Measurements from ENCODE around the gene STX8.
A peak's percentile ranks its signal among the peaks of the same experiment; 100 is the strongest.

STX8 gene

GRCh38 chr17:9346296-9346926, 229.2 kb downstream of the STX8 start:
- ChIA-PET POLR2A (no interaction called here), CTCF (interaction anchor here (1.1 kb wide), 1 partner anchor 11 kb away, joined by 3 read pairs; no protein-coding TSS in a partner anchor)
- H3K4me3 ChIP-seq (ENCODE audit: low read depth, low read length), result no peak overlapping the region
- no peaks in the 10 kb centered on the region; the same call in 1 of the 2 replicates for H3K4me1 ChIP-seq (ENCODE audit: control insufficient read depth, insufficient read depth, low read length)
- H3K27ac ChIP-seq (ENCODE audit: extremely low read depth, low read depth, low read length), result no peak overlapping the region
- H3K9me3 ChIP-seq (ENCODE audit: control insufficient read depth, insufficient read depth, low read depth, low read length), result no peaks in the 10 kb centered on the region
- peak; percentile 58 for TF ChIP-seq GLIS1 (tag by site-specific recombination; IDR thresholded peaks at IDR 0.05)
- TF ChIP-seq ZNF23 (tag by site-specific recombination; IDR thresholded peaks at IDR 0.05; ENCODE audit: borderline replicate concordance), result no peak
- no peak for TF ChIP-seq ZNF473 (tag by site-specific recombination; IDR thresholded peaks at IDR 0.05)
- TF ChIP-seq ZIC2 (tag by site-specific recombination; IDR thresholded peaks at IDR 0.05), result peak; percentile 79
- no peak for TF ChIP-seq ZNF658 (tag by site-specific recombination; IDR thresholded peaks at IDR 0.05)
- no peaks in the 10 kb centered on the region for H3K36me3 ChIP-seq (ENCODE audit: control insufficient read depth in 2 of 2, insufficient read depth in 1 of 2, low read length in 2 of 2)

- Histone ChIP-seq H3K27ac (ENCODE audit: extremely low read depth, low read depth, low read length) (no peak overlapping the region), H3K4me3 (ENCODE audit: low read depth, low read length) (no peak overlapping the region), H3K9me3 (ENCODE audit: control insufficient read depth, insufficient read depth, low read depth, low read length) (no peaks in the 10 kb centered on the region), H3K36me3 (ENCODE audit: control insufficient read depth in 2 of 2, insufficient read depth in 1 of 2, low read length in 2 of 2) (no peaks in the 10 kb centered on the region), H3K4me1 (ENCODE audit: control insufficient read depth, insufficient read depth, low read length) (no peaks in the 10 kb centered on the region; the same call in 1 of the 2 replicates)
- TF ChIP-seq ZBTB17 (tag by site-specific recombination; IDR thresholded peaks at IDR 0.05) (peak; percentile 40; the same call in 1 of the 2 replicates), ZNF416 (tag by site-specific recombination; IDR thresholded peaks at IDR 0.05) (no peak)
- POLR2A ChIA-PET, result no interaction called here
- CTCF ChIA-PET, result no interaction called here
Observed at GRCh38 chr17:9343516-9343915, 232.1 kb downstream of the STX8 start.

GRCh38 chr17:9342225-9342624, 233.4 kb downstream of the STX8 start:
- TF ChIP-seq REST (tag by site-specific recombination; IDR thresholded peaks at IDR 0.05) (0 out of 2 replicates have a peak, but pooled peaks have one; percentile 30), ZNF302 (tag by site-specific recombination; IDR thresholded peaks at IDR 0.05; ENCODE audit: low read depth) (no peak), KLF7 (tag by site-specific recombination; IDR thresholded peaks at IDR 0.05; ENCODE audit: borderline replicate concordance) (no peak)
- no peak overlapping the region for H3K4me3 ChIP-seq (ENCODE audit: low read depth, low read length)
- POLR2A ChIA-PET, result interaction anchor here (0.7 kb wide), 1 partner anchor 1191 kb away, joined by 3 read pairs; no protein-coding TSS in a partner anchor
- no peak overlapping the region for H3K27ac ChIP-seq (ENCODE audit: extremely low read depth, low read depth, low read length)
- H3K4me1 ChIP-seq (ENCODE audit: control insufficient read depth, insufficient read depth, low read length), result no peaks in the 10 kb centered on the region; the same call in 1 of the 2 replicates
- no peaks in the 10 kb centered on the region for H3K9me3 ChIP-seq (ENCODE audit: control insufficient read depth, insufficient read depth, low read depth, low read length)
- no peaks in the 10 kb centered on the region for H3K36me3 ChIP-seq (ENCODE audit: control insufficient read depth in 2 of 2, insufficient read depth in 1 of 2, low read length in 2 of 2)
- CTCF ChIA-PET, result interaction anchor here (0.5 to 0.6 kb wide), 2 partner anchors 28 to 344 kb away, joined by 3 read pairs; no protein-coding TSS in a partner anchor

- ChIA-PET POLR2A (no interaction called here), CTCF (interaction anchor here (0.5 kb wide), 1 partner anchor 53 kb away, joined by 3 read pairs; no protein-coding TSS in a partner anchor)
- no peak for TF ChIP-seq ZBTB17 (tag by site-specific recombination; IDR thresholded peaks at IDR 0.05)
- TF ChIP-seq ZNF311 (tag by site-specific recombination; IDR thresholded peaks at IDR 0.05; ENCODE audit: borderline replicate concordance), result no peak
- no peak for TF ChIP-seq ZSCAN23 (tag by site-specific recombination; IDR thresholded peaks at IDR 0.05)
- TF ChIP-seq ZNF366 (tag by site-specific recombination; conservative IDR thresholded peaks at IDR 0.05), result no peak
- TF ChIP-seq ZNF792 (tag by site-specific recombination; IDR thresholded peaks at IDR 0.05), result no peak
- no peak for TF ChIP-seq ZNF10 (tag by site-specific recombination; IDR thresholded peaks at IDR 0.05)
- no peak for TF ChIP-seq FEZF1 (tag by site-specific recombination; IDR thresholded peaks at IDR 0.05)
- no peak for TF ChIP-seq ZSCAN16 (tag by site-specific recombination; IDR thresholded peaks at IDR 0.05)
- TF ChIP-seq ZEB2 (tag by site-specific recombination; IDR thresholded peaks at IDR 0.05), result no peak
- no peak for TF ChIP-seq ZBTB11 (tag by site-specific recombination; conservative IDR thresholded peaks at IDR 0.05; ENCODE audit: low read depth)
- TF ChIP-seq TRIM28 (IDR thresholded peaks at IDR 0.05; ENCODE audit: borderline replicate concordance, low read length), result no peak
- TF ChIP-seq SETDB1 (IDR thresholded peaks at IDR 0.05; ENCODE audit: insufficient read length, low read length), result no peak
- no peak for TF ChIP-seq ZBTB21 (tag by site-specific recombination; IDR thresholded peaks at IDR 0.05)
Observed at GRCh38 chr17:9339958-9340357, 235.7 kb downstream of the STX8 start.

More at GRCh38 chr17:9339958-9340357, 235.7 kb downstream of the STX8 start:
- Histone ChIP-seq H3K4me1 (ENCODE audit: control insufficient read depth, insufficient read depth, low read length) (no peaks in the 10 kb centered on the region; the same call in 1 of the 2 replicates), H3K9me3 (ENCODE audit: control insufficient read depth, insufficient read depth, low read depth, low read length) (no peaks in the 10 kb centered on the region), H3K4me3 (ENCODE audit: low read depth, low read length) (no peak overlapping the region), H3K36me3 (ENCODE audit: control insufficient read depth in 2 of 2, insufficient read depth in 1 of 2, low read length in 2 of 2) (no peaks in the 10 kb centered on the region), H3K27ac (ENCODE audit: extremely low read depth, low read depth, low read length) (no peak overlapping the region)

All from HEK293 (cell line).